Measurements from ENCODE around the gene ZNF750.

The ZNF750 gene

GRCh38 chr17:82874011-82874835, 34.4 kb upstream of the ZNF750 start:
- TF ChIP-seq CTCF (IDR thresholded peaks at IDR 0.05; ENCODE audit: low read depth, low read length, missing control alignments): no peak
- H3K4me3 ChIP-seq (ENCODE audit: low read depth, low read length): no peak overlapping the region
- H3K27me3 ChIP-seq (replicated peaks): no peaks in the 10 kb centered on the region
- DNase-seq: no peak
- in situ Hi-C loops (cut with HindIII; ENCODE audit: low pct_ligation_motif_present, low sequenced_read_pairs): no loop called here
- H3K36me3 ChIP-seq (replicated peaks): peaks cover 7% of the 10 kb centered on the region
- H3K27ac ChIP-seq: no peak overlapping the region

GRCh38 chr17:82873521-82873920, 33.7 kb upstream of the ZNF750 start:
- no peaks in the 10 kb centered on the region for H3K27me3 ChIP-seq (replicated peaks)
- no peak overlapping the region for H3K27ac ChIP-seq
- H3K4me3 ChIP-seq (ENCODE audit: low read depth, low read length): no peak overlapping the region
- in situ Hi-C loops (cut with HindIII; ENCODE audit: low pct_ligation_motif_present, low sequenced_read_pairs): no loop called here
- H3K36me3 ChIP-seq (replicated peaks): peaks cover 7% of the 10 kb centered on the region
- TF ChIP-seq CTCF (IDR thresholded peaks at IDR 0.05; ENCODE audit: low read depth, low read length, missing control alignments): no peak
- no peak for DNase-seq

GRCh38 chr17:82872591-82873520, 33.0 kb upstream of the ZNF750 start:
- no peak for TF ChIP-seq CTCF (IDR thresholded peaks at IDR 0.05; ENCODE audit: low read depth, low read length, missing control alignments)
- H3K4me3 ChIP-seq (ENCODE audit: low read depth, low read length): no peak overlapping the region
- in situ Hi-C loops (cut with HindIII; ENCODE audit: low pct_ligation_motif_present, low sequenced_read_pairs): no loop called here
- no peak for DNase-seq
- H3K27ac ChIP-seq: no peak overlapping the region
- H3K36me3 ChIP-seq (replicated peaks): peaks cover 7% of the 10 kb centered on the region
- H3K27me3 ChIP-seq (replicated peaks): no peaks in the 10 kb centered on the region

- no peak for TF ChIP-seq CTCF (IDR thresholded peaks at IDR 0.05; ENCODE audit: low read depth, low read length, missing control alignments)
- peaks cover 7% of the 10 kb centered on the region for H3K36me3 ChIP-seq (replicated peaks)
- in situ Hi-C loops (cut with HindIII; ENCODE audit: low pct_ligation_motif_present, low sequenced_read_pairs): no loop called here
- no peaks in the 10 kb centered on the region for H3K27me3 ChIP-seq (replicated peaks)
- H3K27ac ChIP-seq: no peak overlapping the region
- DNase-seq: no peak
- no peak overlapping the region for H3K4me3 ChIP-seq (ENCODE audit: low read depth, low read length)
These were observed 32.1 kb upstream of the ZNF750 start for GRCh38 chr17:82871776-82872561.

GRCh38 chr17:82871056-82871775, 31.4 kb upstream of the ZNF750 start:
- in situ Hi-C loops (cut with HindIII; ENCODE audit: low pct_ligation_motif_present, low sequenced_read_pairs): no loop called here
- peaks cover 7% of the 10 kb centered on the region for H3K36me3 ChIP-seq (replicated peaks)
- H3K27me3 ChIP-seq (replicated peaks): no peaks in the 10 kb centered on the region
- H3K4me3 ChIP-seq (ENCODE audit: low read depth, low read length): no peak overlapping the region
- H3K27ac ChIP-seq: no peak overlapping the region
- no peak for TF ChIP-seq CTCF (IDR thresholded peaks at IDR 0.05; ENCODE audit: low read depth, low read length, missing control alignments)
- no peak for DNase-seq

All from brain microvascular endothelial cell (primary cell).